SU-DHL-6 (cell line): ENCODE measurements around the gene DNER.

ENCODE experiments used
- H2AFZ ChIP-seq: fragments of 200-600 bp; sonication (generic); 2 replicates; pipeline ENCODE4 v1.6.1; 2014; ENCODE audit warnings: low read depth, mild to moderate bottlenecking, moderate library complexity, mixed read lengths, antibody characterized with exemption, low read length; ENCODE audit not compliant: severe bottlenecking
- H3F3A ChIP-seq: fragments of 200-600 bp; shearing (Covaris generic); 2 replicates; pipeline ENCODE4 v1.6.0; 2016; ENCODE audit warnings: antibody characterized with exemption, mild to moderate bottlenecking; ENCODE audit not compliant: insufficient read depth
- H3K27ac ChIP-seq: fragments of 200-600 bp; sonication (generic); 2 replicates; pipeline ENCODE4 v1.5.1; 2016; ENCODE audit warnings: low read depth, mild to moderate bottlenecking, low read length, moderate library complexity, mixed read lengths
- H3K27me3 ChIP-seq: fragments of 200-600 bp; sonication (generic), shearing (Covaris generic); 2 replicates; pipeline ENCODE4 v1.6.0; 2014; ENCODE audit warnings: mild to moderate bottlenecking, low read length
- H3K36me3 ChIP-seq: fragments of 200-600 bp; sonication (generic); 2 replicates; pipeline ENCODE4 v1.6.1; 2014; ENCODE audit warnings: mild to moderate bottlenecking, low read length, mixed read lengths
- H3K4me2 ChIP-seq: fragments of 300-600, 200-600 bp; shearing (Covaris generic), sonication (generic); 2 replicates; pipeline ENCODE4 v1.6.0; 2014; ENCODE audit warnings: low read length, low read depth, mild to moderate bottlenecking; ENCODE audit not compliant: poor library complexity, severe bottlenecking
- H3K4me3 ChIP-seq: fragments of 200-600 bp; sonication (generic); 2 replicates; pipeline ENCODE4 v1.5.1; 2014; ENCODE audit warnings: antibody characterized with exemption, low read length, mild to moderate bottlenecking, mixed read lengths; ENCODE audit not compliant: insufficient read depth, poor library complexity, severe bottlenecking
- H3K79me2 ChIP-seq: fragments of 200-600 bp; sonication (generic); 2 replicates; pipeline ENCODE4 v1.6.1; 2014; ENCODE audit warnings: mild to moderate bottlenecking, low read length, moderate library complexity; ENCODE audit not compliant: insufficient read depth
- H3K9ac ChIP-seq: fragments of 200-600 bp; sonication (generic); 2 replicates; pipeline ENCODE4 v1.7.0; 2014; ENCODE audit warnings: mild to moderate bottlenecking, low read length
- H3K9me2 ChIP-seq: fragments of 200-600 bp; sonication (generic); replicated peaks from 2 replicates; pipeline ENCODE4 v1.6.1; 2014; ENCODE audit warnings: low read length; ENCODE audit not compliant: insufficient read depth
- H3K9me3 ChIP-seq: fragments of 200-600 bp; sonication (generic); 2 replicates; pipeline ENCODE4 v1.6.1; 2014; ENCODE audit warnings: low read length, mixed read lengths; ENCODE audit not compliant: insufficient read depth
- H4K20me1 ChIP-seq: fragments of 200-600 bp; sonication (generic); 2 replicates; pipeline ENCODE4 v1.6.1; 2014; ENCODE audit warnings: low read depth, mild to moderate bottlenecking, antibody characterized with exemption, low read length, moderate library complexity, mixed read lengths
- CTCF ChIP-seq: fragments of 200-600 bp; sonication (generic); IDR thresholded peaks from one replicate; pipeline ENCODE4 v1.5.1; 2017; ENCODE audit warnings: antibody characterized with exemption, mild to moderate bottlenecking, low read length, moderate library complexity; ENCODE audit not compliant: insufficient read depth, poor library complexity, severe bottlenecking
- EZH2phosphoT487 ChIP-seq: fragments of 200-600 bp; sonication (generic), shearing (Covaris generic); conservative IDR thresholded peaks from 2 replicates; pipeline ENCODE4 v1.6.1; 2018; ENCODE audit warnings: mild to moderate bottlenecking, antibody characterized with exemption, low read length, moderate library complexity, mixed read lengths

The DNER gene

GRCh38 chr2:229446350-229446749 is 268.0 kb downstream of the DNER start:
- no peak overlapping the region for H3K4me3 ChIP-seq
- H3K27ac ChIP-seq = no peak overlapping the region
- no peaks in the 10 kb centered on the region for H3K27me3 ChIP-seq
- H3K36me3 ChIP-seq = no peaks in the 10 kb centered on the region
- no peak overlapping the region for H3K4me2 ChIP-seq
- H3K9ac ChIP-seq = no peak overlapping the region
- H3K9me3 ChIP-seq = no peaks in the 10 kb centered on the region
- H4K20me1 ChIP-seq = no peaks in the 10 kb centered on the region
- no peaks in the 10 kb centered on the region for H3K79me2 ChIP-seq
- H2AFZ ChIP-seq = no peak overlapping the region
- TF ChIP-seq EZH2phosphoT487 = no peak
- TF ChIP-seq CTCF = no peak
- H3K9me2 ChIP-seq = no peaks in the 10 kb centered on the region
- H3F3A ChIP-seq = no peaks in the 10 kb centered on the region

GRCh38 chr2:229445501-229446211 is 268.7 kb downstream of the DNER start:
- H3K9me2 ChIP-seq = no peaks in the 10 kb centered on the region
- no peak overlapping the region for H2AFZ ChIP-seq
- H3F3A ChIP-seq = no peaks in the 10 kb centered on the region
- H3K79me2 ChIP-seq = no peaks in the 10 kb centered on the region
- TF ChIP-seq CTCF = no peak
- TF ChIP-seq EZH2phosphoT487 = no peak
- no peaks in the 10 kb centered on the region for H3K9me3 ChIP-seq
- H3K4me2 ChIP-seq = no peak overlapping the region
- no peak overlapping the region for H3K9ac ChIP-seq
- no peak overlapping the region for H3K27ac ChIP-seq
- no peak overlapping the region for H3K4me3 ChIP-seq
- H3K36me3 ChIP-seq = no peaks in the 10 kb centered on the region
- H3K27me3 ChIP-seq = no peaks in the 10 kb centered on the region
- no peaks in the 10 kb centered on the region for H4K20me1 ChIP-seq

GRCh38 chr2:229445019-229445418 is 269.3 kb downstream of the DNER start:
- H3K27ac ChIP-seq = no peak overlapping the region
- no peak overlapping the region for H3K4me2 ChIP-seq
- H3K27me3 ChIP-seq = no peaks in the 10 kb centered on the region
- no peaks in the 10 kb centered on the region for H3K9me3 ChIP-seq
- no peaks in the 10 kb centered on the region for H4K20me1 ChIP-seq
- H3K9me2 ChIP-seq = no peaks in the 10 kb centered on the region
- H3K79me2 ChIP-seq = no peaks in the 10 kb centered on the region
- TF ChIP-seq EZH2phosphoT487 = no peak
- no peak for TF ChIP-seq CTCF
- no peak overlapping the region for H2AFZ ChIP-seq
- no peak overlapping the region for H3K9ac ChIP-seq
- no peaks in the 10 kb centered on the region for H3F3A ChIP-seq
- H3K4me3 ChIP-seq = no peak overlapping the region
- H3K36me3 ChIP-seq = no peaks in the 10 kb centered on the region
